Nephron (organoid): ENCODE data around the gene ZNF280D.
"Not testable (repeated sequence)": the region's sequence is repeated elsewhere in the genome, so short reads cannot be mapped to it uniquely, and the experiment has no call there.

Experiments used
- H3K27ac Mint-ChIP-seq, 3 experiments: 2 replicates each; pipeline ENCODE4 v1.8.0; 2020; ENCODE audit warnings: mixed read lengths in 3 of 3, mild to moderate bottlenecking in 2 of 3, moderate library complexity in 1 of 3
- H3K27me3 Mint-ChIP-seq: 2 replicates; pipeline ENCODE4 v1.8.0; 2021; ENCODE audit warnings: low read depth, mild to moderate bottlenecking, moderate library complexity, mixed read lengths
- H3K36me3 Mint-ChIP-seq: 2 replicates; pipeline ENCODE4 v1.8.0; 2020; ENCODE audit warnings: low read depth, mixed read lengths
- H3K4me1 Mint-ChIP-seq: 2 replicates; pipeline ENCODE4 v1.8.0; 2020; ENCODE audit warnings: mixed read lengths
- H3K4me3 Mint-ChIP-seq, 3 experiments: 2 replicates each; pipeline ENCODE4 v1.8.0; 2020; ENCODE audit warnings: mild to moderate bottlenecking in 3 of 3, mixed read lengths in 3 of 3, moderate library complexity in 2 of 3
- H3K9me3 Mint-ChIP-seq: 2 replicates; pipeline ENCODE4 v1.8.0; 2020; ENCODE audit warnings: mixed read lengths
- TF ChIP-seq, protein P1 (sequence below), 3 experiments: fragments of 200-600 bp; sonication (generic); IDR thresholded peaks; one replicate each; pipeline ENCODE4 v1.5.0; 2021; ENCODE audit warnings: antibody characterized with exemption in 3 of 3; ENCODE audit not compliant: unreplicated experiment in 3 of 3

ZNF280D gene

DNA sequence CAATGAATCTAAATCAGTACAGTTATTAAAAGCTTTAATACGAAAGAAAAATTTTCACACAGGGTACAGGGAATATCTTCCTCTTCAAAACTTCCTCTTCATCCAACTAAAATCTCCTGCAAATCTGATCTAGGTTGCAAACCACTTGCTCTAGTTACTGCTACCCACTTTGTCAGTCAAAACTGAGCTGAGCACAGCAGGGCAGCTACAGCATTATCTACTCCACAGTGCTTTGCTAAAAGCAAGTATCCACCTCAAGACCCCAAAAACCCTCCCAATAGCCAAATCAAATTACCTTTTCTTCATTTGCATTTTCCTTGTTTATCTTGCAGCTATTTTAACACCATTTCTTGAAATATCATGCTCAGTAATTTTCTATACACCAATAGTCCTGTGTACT lies 14.7 kb downstream of the ZNF280D start:
- H3K27me3 Mint-ChIP-seq = no peaks in the 10 kb centered on the region
- no peak overlapping the region for H3K27ac Mint-ChIP-seq
- peaks cover 4% of the 10 kb centered on the region for H3K9me3 Mint-ChIP-seq
- peaks cover 13% of the 10 kb centered on the region for H3K36me3 Mint-ChIP-seq
- TF ChIP-seq, protein P1, sequence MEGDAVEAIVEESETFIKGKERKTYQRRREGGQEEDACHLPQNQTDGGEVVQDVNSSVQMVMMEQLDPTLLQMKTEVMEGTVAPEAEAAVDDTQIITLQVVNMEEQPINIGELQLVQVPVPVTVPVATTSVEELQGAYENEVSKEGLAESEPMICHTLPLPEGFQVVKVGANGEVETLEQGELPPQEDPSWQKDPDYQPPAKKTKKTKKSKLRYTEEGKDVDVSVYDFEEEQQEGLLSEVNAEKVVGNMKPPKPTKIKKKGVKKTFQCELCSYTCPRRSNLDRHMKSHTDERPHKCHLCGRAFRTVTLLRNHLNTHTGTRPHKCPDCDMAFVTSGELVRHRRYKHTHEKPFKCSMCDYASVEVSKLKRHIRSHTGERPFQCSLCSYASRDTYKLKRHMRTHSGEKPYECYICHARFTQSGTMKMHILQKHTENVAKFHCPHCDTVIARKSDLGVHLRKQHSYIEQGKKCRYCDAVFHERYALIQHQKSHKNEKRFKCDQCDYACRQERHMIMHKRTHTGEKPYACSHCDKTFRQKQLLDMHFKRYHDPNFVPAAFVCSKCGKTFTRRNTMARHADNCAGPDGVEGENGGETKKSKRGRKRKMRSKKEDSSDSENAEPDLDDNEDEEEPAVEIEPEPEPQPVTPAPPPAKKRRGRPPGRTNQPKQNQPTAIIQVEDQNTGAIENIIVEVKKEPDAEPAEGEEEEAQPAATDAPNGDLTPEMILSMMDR (IDR thresholded peaks at IDR 0.05; ENCODE audit: unreplicated experiment in 3 of 3) = no peak
- no peaks in the 10 kb centered on the region for H3K4me1 Mint-ChIP-seq
- no peak overlapping the region for H3K4me3 Mint-ChIP-seq

DNA sequence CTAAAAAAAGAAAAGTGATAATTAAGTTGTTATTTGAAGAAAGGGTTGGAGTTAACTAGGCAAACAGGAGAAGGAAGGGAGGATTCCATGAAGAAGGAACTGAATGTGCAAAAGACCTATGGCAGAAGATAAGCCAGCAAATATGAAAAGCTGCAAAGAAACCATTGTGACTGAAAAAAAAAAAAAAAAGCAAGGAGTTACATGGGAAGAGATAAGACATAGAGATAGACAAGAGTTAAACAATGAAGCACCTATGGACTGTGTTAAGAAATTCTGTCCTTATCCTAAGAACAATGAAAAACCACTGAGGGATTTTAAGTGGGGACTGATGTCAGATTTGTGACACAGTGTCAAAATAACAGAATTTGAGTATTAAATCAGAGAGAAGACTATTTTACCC lies 17.0 kb downstream of the ZNF280D start:
- H3K27me3 Mint-ChIP-seq = no peaks in the 10 kb centered on the region
- TF ChIP-seq, protein P1 (IDR thresholded peaks at IDR 0.05; ENCODE audit: unreplicated experiment in 3 of 3) = no peak
- H3K9me3 Mint-ChIP-seq = no peaks in the 10 kb centered on the region
- H3K36me3 Mint-ChIP-seq = no peaks in the 10 kb centered on the region
- H3K4me3 Mint-ChIP-seq = no peak overlapping the region
- no peak overlapping the region for H3K27ac Mint-ChIP-seq
- H3K4me1 Mint-ChIP-seq = no peaks in the 10 kb centered on the region

DNA sequence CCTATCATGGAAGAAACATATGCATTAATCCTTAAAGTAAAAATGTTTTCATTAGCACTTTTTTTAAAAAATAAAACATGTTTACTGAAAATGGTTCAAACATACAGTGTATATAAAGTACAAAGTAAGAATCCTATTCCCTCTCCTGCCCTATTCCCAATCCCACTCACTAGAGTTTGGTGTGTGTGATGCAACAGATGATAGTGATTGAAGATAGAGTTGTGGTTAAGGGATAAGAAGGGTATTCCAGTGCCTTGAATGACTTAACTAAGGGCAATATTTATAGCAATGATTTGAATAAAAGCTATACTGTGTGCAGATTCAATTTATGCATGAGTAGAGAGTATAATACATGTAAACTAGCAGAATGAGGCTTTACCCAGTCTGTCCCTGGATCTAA lies 18.1 kb downstream of the ZNF280D start:
- no peaks in the 10 kb centered on the region for H3K27me3 Mint-ChIP-seq
- H3K27ac Mint-ChIP-seq = no peak overlapping the region
- H3K4me1 Mint-ChIP-seq = no peaks in the 10 kb centered on the region
- TF ChIP-seq, protein P1 (IDR thresholded peaks at IDR 0.05; ENCODE audit: unreplicated experiment in 3 of 3) = no peak
- H3K4me3 Mint-ChIP-seq = no peak overlapping the region
- peaks cover 2% of the 10 kb centered on the region for H3K9me3 Mint-ChIP-seq
- no peaks in the 10 kb centered on the region for H3K36me3 Mint-ChIP-seq

DNA sequence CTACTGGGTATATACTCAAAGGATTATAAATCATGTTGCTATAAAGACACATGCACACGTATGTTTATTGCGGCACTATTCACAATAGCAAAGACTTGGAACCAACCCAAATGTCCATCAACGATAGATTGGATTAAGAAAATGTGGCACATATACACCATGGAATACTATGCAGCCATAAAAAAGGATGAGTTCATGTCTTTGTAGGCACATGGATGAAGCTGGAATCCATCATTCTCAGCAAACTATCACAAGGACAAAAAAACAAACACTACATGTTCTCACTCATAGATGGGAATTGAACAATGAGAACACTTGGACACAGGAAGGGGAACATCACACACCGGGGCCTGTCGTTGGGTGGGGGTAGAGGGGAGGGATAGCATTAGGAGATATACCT lies 23.8 kb downstream of the ZNF280D start:
- not testable (repeated sequence) for H3K36me3 Mint-ChIP-seq, H3K9me3 Mint-ChIP-seq, H3K27ac Mint-ChIP-seq, H3K27me3 Mint-ChIP-seq, H3K4me3 Mint-ChIP-seq, H3K4me1 Mint-ChIP-seq

DNA sequence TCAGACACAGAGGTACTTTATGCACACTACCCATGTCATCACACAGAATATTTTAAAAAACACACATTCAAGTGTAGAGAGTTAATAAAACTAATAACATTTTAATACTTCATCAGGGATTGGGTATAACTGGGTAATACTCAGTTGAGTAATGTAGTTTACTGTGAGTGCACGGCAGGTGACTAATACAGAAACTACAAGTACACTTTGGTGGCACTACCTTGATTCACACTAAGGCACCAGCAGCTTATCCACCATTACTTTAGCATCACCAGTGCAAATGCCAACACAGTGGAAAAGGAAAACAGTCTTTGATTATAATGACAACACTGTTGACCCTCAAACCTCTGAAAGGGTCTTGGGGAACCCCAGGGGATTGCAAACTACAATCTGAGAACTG lies 33.6 kb downstream of the ZNF280D start:
- H3K9me3 Mint-ChIP-seq = no peaks in the 10 kb centered on the region
- no peak overlapping the region for H3K27ac Mint-ChIP-seq
- TF ChIP-seq, protein P1 (IDR thresholded peaks at IDR 0.05; ENCODE audit: unreplicated experiment in 3 of 3) = no peak
- peaks cover 23% of the 10 kb centered on the region for H3K36me3 Mint-ChIP-seq
- no peak overlapping the region for H3K4me3 Mint-ChIP-seq
- no peaks in the 10 kb centered on the region for H3K27me3 Mint-ChIP-seq
- no peaks in the 10 kb centered on the region for H3K4me1 Mint-ChIP-seq

DNA sequence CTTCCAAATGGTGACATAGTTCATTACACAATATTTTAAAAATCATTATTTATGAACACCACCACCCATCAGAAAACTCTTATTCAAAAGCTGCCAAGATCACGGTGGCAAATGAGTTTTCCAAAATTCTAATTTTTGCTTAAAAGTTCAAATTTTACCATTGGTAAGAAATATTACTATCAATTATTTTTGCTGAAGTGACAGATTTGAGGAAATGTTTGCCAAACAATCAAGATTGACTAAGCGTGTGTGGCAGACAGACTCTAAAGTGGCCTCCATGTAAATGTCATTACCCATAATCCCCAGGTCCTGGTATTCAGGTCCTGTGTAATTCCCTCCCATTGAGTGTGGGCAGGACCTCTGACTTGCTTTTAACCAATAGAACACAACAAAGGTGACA lies 35.0 kb downstream of the ZNF280D start:
- Mint-ChIP-seq H3K4me1 (no peaks in the 10 kb centered on the region), H3K27ac (no peak overlapping the region), H3K4me3 (no peak overlapping the region), H3K27me3 (no peaks in the 10 kb centered on the region), H3K36me3 (peaks cover 20% of the 10 kb centered on the region), H3K9me3 (no peaks in the 10 kb centered on the region)
- TF ChIP-seq, protein P1 (IDR thresholded peaks at IDR 0.05; ENCODE audit: unreplicated experiment in 3 of 3) = no peak
